Ascending aorta (tissue), 2 donors: Measurements from ENCODE around the gene TTC39A. TPM values are rescaled to one million over a fixed set of nuclear protein-coding genes. Genes with fewer than 3 reads are reported as not detected.

Experiments
- DNase-seq, 2 donors: peaks; one replicate each; pipeline ENCODE4 v3.0.0-alpha.2; 2019; ENCODE audit warnings: low spot score in 2 of 2
- H3K27ac ChIP-seq, 2 donors: fragments of 200-600 bp; sonication (generic); one replicate each; pipeline ENCODE4 v1.5.1; 2016 to 2017; ENCODE audit warnings: mild to moderate bottlenecking in 1 of 2
- H3K27me3 ChIP-seq: fragments of 200-600 bp; sonication (generic); one replicate; pipeline ENCODE4 v1.5.1; 2017
- H3K36me3 ChIP-seq, 2 donors: fragments of 200-600 bp; sonication (generic); one replicate each; pipeline ENCODE4 v1.5.1; 2016
- H3K4me1 ChIP-seq, 2 donors: fragments of 200-600 bp; sonication (generic); one replicate each; pipeline ENCODE4 v1.5.1; 2016 to 2017; ENCODE audit warnings: mild to moderate bottlenecking in 1 of 2
- H3K4me3 ChIP-seq, 2 donors: fragments of 200-600 bp; sonication (generic); one replicate each; pipeline ENCODE4 v1.5.1; 2016 to 2017; ENCODE audit warnings: mild to moderate bottlenecking in 1 of 2
- H3K9me3 ChIP-seq, 2 donors: fragments of 200-600 bp; sonication (generic); one replicate each; pipeline ENCODE4 v1.5.1; 2016
- CTCF ChIP-seq, 3 experiments: fragments of 200-600 bp in 2 of 3; fragments of 450-650 bp in 1 of 3; sonication (generic) in 2 of 3; IDR thresholded peaks; one replicate each; pipeline ENCODE4 v1.5.1; 2016 to 2019; ENCODE audit warnings: antibody characterized with exemption in 3 of 3, mild to moderate bottlenecking in 1 of 3, moderate library complexity in 1 of 3
- intact Hi-C: fragments of 100-400 bp; cut with DNase I; formaldehyde crosslinking; loops from one replicate; pipeline ENCODE4 v1.15.1; 2023
- total RNA-seq: library from RNA; depleted of rRNA; stranded (reverse); fragments of >200 nt; gene quantifications from one replicate; pipeline ENCODE4 v1.1.0, GENCODE V29; 2016

Gene TTC39A
- total RNA-seq, 1 donor from 2014 or later: not detected

GRCh38 chr1:51302746-51303145 is 27.6 kb downstream of the TTC39A start:
- peaks cover 0 to 3% of the 10 kb centered on the region in 2 donors for H3K4me1 ChIP-seq
- no peak for DNase-seq
- H3K36me3 ChIP-seq: no peaks in the 10 kb centered on the region
- H3K9me3 ChIP-seq: no peaks in the 10 kb centered on the region
- H3K27me3 ChIP-seq: no peaks in the 10 kb centered on the region
- no peak overlapping the region for H3K4me3 ChIP-seq
- H3K27ac ChIP-seq: no peak overlapping the region
- intact Hi-C loops: no loop called here
- no peak for TF ChIP-seq CTCF (IDR thresholded peaks at IDR 0.05)

GRCh38 chr1:51302270-51302669 is 28.1 kb downstream of the TTC39A start:
- Histone ChIP-seq H3K36me3 (no peaks in the 10 kb centered on the region), H3K4me1 (peaks cover 0 to 3% of the 10 kb centered on the region in 2 donors), H3K4me3 (no peak overlapping the region), H3K27me3 (no peaks in the 10 kb centered on the region), H3K27ac (no peak overlapping the region), H3K9me3 (no peaks in the 10 kb centered on the region)
- intact Hi-C loops: no loop called here
- no peak for DNase-seq
- no peak for TF ChIP-seq CTCF (IDR thresholded peaks at IDR 0.05)

- no peak for TF ChIP-seq CTCF (IDR thresholded peaks at IDR 0.05)
- no peaks in the 10 kb centered on the region for H3K36me3 ChIP-seq
- DNase-seq: no peak
- no peaks in the 10 kb centered on the region for H3K9me3 ChIP-seq
- no peak overlapping the region for H3K27ac ChIP-seq
- intact Hi-C loops: no loop called here
- H3K4me1 ChIP-seq: peaks cover 0 to 3% of the 10 kb centered on the region in 2 donors
- no peak overlapping the region for H3K4me3 ChIP-seq
- H3K27me3 ChIP-seq: no peaks in the 10 kb centered on the region
Observed at GRCh38 chr1:51301844-51302162, 28.6 kb downstream of the TTC39A start.

GRCh38 chr1:51301152-51301843 is 29.1 kb downstream of the TTC39A start:
- no peaks in the 10 kb centered on the region for H3K27me3 ChIP-seq
- H3K27ac ChIP-seq: no peak overlapping the region
- no peaks in the 10 kb centered on the region for H3K9me3 ChIP-seq
- H3K36me3 ChIP-seq: no peaks in the 10 kb centered on the region
- intact Hi-C loops: no loop called here
- no peak overlapping the region for H3K4me3 ChIP-seq
- no peak for DNase-seq
- H3K4me1 ChIP-seq: peaks cover 3 to 4% of the 10 kb centered on the region in 2 donors
- no peak for TF ChIP-seq CTCF (IDR thresholded peaks at IDR 0.05)

- intact Hi-C loops: loop anchor here (10.0 kb wide), 1 partner anchor 335 kb away; the partner anchor contains the start of gene FAF1
- Histone ChIP-seq H3K27ac (no peak overlapping the region), H3K36me3 (no peaks in the 10 kb centered on the region), H3K4me1 (peaks cover 3 to 5% of the 10 kb centered on the region in 2 donors), H3K4me3 (no peak overlapping the region), H3K27me3 (no peaks in the 10 kb centered on the region), H3K9me3 (no peaks in the 10 kb centered on the region)
- DNase-seq: no peak
- no peak for TF ChIP-seq CTCF (IDR thresholded peaks at IDR 0.05)
Observed at GRCh38 chr1:51299981-51300670, 30.2 kb downstream of the TTC39A start.
